ENCODE data around the gene HSPB2.
"Not testable (repeated sequence)": the region's sequence is repeated elsewhere in the genome, so short reads cannot be mapped to it uniquely, and the experiment has no call there.

HSPB2 gene, protein sequence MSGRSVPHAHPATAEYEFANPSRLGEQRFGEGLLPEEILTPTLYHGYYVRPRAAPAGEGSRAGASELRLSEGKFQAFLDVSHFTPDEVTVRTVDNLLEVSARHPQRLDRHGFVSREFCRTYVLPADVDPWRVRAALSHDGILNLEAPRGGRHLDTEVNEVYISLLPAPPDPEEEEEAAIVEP

DNA sequence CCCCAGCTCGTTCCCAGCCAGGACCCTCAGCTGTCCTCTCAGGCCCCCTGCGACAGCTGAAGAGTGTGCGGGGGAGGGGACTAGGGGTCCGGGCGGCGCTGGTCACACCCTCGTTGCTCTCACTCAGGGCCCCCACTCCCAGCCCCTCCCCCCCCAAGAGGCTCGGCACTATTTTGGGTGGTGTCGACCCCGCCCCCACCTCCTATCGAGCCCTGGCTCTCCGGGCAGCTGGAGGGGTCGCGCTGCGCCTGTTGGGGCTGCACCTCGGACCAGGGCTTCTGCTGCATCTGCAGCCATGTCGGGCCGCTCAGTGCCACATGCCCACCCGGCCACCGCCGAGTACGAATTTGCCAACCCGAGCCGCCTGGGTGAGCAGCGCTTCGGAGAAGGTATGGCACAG is at the start of gene HSPB2:
HSPB2 (plus strand) TSS at position 200 of the 400 bp plus-strand sequence; CDS start at position 296, 96 bp downstream.
- no peak for DNase-seq

DNA sequence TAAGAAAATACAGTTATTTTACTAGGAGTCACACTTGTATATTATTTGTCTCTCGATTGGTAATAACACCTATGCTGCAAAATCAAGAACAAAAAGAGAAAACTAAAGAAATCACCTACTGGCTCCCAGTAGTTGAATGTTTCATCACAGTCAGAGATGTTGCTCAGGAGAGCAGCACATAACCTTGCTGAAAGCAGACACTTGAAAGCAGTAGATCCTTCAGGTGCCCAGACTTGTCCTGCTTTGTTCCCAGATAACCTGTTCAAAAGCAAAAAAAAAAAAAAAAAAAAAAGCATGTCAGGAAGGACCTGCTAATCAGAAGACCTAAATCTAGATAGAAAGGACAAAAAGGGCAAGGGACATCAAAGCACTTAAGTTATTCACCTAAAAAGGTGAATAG is 42.4 kb upstream of the HSPB2 start:
- DNase-seq = no peak

DNA sequence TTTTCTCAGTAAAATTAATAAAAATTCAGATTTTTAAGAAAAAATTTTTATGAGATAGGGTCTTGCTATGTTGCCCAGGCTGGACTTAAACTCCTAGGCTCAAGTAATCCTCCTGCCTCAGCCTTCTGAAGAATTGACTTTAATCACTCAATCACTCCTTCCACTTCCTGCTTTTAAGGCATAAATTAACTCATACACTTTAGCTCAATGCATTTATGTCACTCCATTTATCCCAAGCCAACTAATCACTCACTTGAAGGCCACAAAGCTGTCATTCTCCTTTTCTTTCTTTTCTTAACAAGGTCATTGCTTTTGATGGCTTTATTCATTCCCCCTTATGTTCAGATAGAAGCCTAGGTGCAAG is 42.0 kb upstream of the HSPB2 start:
- DNase-seq = no peak

DNA sequence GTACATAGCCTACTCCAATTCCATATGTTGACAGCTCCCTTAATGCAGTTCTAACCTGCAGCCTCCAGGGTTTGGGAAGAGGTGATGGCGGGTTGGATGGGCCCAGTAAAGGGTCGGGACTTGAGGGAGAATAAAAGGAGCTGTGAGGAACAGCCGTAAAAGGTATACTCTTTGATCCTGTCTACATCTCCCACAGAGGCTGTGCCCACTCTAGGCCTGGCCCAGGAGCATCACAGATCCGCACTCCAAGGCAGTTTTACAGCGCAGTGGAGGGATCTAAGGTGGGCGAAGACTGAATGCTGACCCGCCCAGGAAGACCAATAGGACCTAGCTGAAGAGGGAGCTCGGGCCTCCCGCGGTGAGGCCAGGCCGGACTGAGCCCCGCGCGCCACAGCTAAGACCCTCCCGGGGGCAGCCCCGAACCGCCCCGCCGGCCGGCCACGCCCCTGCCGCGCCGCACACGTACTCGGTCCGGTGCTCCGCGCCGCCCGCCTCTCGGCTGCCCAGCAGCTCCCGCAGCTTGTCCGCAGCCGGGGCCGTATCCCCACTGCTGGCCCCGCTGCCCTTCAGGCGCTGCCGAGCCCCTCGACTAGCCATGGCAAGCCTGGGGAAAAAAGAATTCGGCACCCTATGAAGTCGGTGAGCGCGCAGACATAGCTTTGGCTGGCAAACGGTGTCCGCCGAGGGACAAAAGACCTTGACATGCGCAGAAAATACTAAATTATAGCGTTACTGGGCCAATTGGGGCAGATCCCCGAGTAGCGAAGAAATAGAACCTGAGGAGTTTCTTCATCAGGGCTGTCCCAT is 41.4 kb upstream of the HSPB2 start, which contains the start of gene ALG9:
ALG9 (minus strand) TSS at position 696 of the 807 bp plus-strand sequence; CDS start at position 597, 99 bp downstream.
- DNase-seq = peak; percentile 88

DNA sequence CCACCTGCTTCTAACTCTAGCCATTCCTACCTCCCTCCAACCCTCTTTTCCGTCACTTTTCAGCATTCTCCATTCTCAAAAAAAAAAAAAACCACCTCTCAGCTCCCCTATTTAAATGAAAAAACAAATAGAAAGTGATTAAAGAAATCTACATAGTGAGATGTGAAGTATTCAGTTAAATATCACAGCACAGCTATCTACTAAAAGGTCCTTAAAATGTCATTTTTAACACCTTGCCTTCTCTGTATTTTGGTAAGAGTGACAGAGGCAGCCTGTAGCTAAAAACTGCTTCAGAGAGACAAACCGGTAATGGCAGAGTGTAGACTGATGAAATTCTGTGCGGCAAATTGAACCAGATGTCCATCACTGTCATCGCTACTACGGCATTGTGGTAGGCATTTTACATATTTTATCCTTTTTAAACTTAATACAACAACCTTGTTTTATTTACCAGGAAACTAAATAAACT is 40.8 kb upstream of the HSPB2 start:
- peak; percentile 7 for DNase-seq

DNA sequence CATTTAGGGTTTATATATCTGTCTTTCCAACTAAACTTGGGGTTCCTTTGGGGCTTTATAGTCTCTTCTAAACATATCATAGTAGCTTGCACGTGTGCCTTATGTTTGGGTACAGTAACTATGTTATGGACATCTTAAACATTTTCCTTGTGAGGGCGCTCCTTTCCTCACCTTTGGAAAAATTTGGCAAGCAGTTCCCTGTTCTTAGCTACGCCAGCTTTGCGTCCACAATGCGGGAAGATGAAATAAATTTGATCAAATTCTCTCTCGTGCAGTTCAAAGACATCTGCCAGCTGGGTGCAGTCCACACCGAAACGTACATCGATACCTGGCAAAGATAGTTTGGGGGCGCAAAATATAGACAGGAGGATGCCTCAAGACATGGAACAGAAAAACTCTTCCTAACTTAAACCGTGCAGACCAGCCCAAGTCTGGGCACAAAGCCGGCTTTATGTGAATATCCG is 34.1 kb upstream of the HSPB2 start:
- peak; percentile 56 for DNase-seq

DNA sequence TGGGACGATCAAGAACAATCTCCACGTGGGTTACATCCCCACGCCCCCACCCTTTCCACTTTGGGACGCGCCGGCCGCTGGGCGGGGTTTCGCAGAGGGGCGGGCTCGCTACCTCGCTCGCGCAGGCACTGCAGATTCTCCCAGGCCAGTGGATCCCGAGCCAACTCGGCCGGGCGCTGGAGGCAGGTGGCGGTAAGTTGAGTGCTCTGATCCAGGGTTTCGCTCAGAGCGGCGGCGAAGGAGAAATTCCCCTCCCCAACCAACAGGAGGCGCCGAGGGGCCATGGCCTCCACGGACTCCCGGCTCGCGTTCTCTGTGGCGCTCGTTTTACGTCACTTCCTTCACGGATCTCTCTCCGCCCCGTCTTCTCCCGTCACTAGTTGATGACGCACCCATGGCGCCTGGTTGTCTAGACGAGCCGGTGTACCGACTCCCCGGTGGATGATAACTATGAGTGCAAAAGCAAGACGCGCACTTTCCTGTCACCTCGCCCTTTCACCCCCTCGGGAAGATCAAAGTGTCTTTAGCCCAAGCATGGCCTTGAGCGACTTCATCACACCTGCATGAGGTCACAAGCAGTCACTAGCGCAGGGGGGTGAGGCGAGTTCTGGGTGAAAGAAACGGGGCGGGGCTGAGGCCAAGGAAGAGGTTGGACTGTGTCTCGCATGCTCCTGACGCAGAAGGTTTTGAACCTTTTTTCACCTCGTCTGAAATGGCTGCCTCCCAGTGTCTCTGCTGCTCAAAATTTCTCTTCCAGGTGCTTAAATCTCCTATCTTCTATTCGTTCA is 33.5 kb upstream of the HSPB2 start, which contains the start of the genes CFAP68 and FDXACB1:
CFAP68 (plus strand) TSS at position 693 of the 788 bp plus-strand sequence; CDS start at position 713, 20 bp downstream.
FDXACB1 (minus strand) TSS at position 317 of the 788 bp plus-strand sequence; CDS start at position 284, 33 bp downstream.
- DNase-seq = peak; percentile 98

DNA sequence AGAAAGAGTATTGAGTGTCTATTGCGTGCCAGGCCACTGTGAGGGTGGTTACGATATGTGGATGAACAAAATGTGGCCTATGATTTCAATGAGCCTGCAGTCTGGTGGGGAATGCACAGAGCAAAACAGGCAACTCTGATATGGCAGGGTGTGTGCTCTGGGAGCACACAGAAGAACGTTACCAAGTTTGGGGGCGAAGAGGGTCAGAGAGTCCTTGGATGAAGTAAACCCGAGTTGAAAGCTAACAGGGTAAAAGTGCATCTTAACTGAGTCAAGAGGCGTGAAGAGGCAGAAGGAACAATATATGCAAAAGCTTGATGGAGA is 32.9 kb upstream of the HSPB2 start:
- DNase-seq = no peak

DNA sequence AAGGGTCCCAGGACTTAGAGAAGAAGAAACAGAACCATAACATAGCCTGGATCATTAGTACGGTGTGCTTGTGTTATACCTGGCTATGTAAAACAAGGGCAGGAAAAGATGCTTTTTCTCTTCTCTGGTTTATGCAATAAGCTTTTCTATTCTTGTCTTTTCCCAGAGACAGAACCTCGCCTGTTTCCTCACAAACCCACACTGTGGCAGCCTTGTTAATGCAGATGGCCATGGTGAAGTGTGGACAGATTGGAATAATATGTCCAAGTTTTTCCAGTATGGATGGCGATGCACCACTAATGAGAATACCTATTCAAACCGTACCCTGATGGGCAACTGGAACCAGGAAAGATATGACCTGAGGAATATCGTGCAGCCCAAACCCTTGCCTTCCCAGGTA is 30.3 kb upstream of the HSPB2 start:
- DNase-seq = no peak

DNA sequence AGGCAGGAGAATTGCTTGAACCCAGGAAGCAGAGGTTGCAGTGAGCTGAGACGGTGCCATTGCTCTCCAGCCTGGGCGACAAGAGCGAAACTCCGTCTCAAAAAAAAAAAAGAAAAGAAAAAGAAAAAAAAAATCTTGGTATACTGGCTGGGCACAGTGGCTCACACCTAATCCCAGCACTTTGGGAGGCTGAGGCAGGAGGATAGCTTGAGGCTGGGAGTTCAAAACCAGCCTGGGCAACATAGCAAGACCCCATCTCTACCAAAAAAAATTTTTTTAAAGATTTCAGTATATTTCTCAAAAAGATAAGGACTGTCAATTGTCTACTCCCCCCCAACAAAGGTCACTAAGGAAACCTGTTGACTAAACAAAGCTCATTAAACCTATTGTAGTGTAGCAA is 27.5 kb upstream of the HSPB2 start:
- not testable (repeated sequence) for DNase-seq

DNA sequence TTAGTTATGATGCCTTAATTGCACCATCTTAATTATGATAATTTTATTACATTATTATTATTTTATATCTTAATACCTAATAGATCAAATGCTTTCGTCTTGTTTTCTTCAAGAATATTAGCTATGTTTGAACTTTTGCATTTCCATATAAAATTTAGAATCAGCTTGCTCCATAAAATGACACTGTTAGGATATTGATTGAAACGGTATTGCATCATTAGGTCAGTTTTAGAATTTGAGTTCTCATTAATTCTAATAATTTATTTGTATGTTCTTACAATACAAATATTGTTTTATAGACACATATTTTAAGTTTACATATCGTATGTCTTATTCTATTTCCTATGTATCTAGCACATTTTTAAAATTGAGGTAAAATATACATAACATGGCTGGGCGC is 26.5 kb upstream of the HSPB2 start:
- DNase-seq = no peak

DNA sequence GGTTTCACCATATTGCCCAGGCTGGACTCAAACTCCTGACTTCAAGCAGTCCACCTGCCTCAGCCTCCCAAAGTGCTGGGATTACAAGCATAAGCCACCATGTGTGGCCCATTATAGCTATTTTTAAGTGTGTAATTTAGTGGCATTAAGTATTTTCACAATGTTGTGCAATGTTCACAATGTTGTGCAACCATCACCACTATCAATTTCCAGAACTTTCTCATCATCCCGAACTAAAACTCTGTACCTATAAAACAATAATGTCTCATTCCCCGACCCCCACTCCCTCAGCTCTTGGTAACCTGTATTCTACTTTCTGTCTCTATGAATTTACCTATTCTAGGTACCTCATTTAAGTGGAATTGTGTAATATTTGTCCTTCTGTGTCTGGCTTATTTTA is 25.7 kb upstream of the HSPB2 start:
- DNase-seq = no peak

DNA sequence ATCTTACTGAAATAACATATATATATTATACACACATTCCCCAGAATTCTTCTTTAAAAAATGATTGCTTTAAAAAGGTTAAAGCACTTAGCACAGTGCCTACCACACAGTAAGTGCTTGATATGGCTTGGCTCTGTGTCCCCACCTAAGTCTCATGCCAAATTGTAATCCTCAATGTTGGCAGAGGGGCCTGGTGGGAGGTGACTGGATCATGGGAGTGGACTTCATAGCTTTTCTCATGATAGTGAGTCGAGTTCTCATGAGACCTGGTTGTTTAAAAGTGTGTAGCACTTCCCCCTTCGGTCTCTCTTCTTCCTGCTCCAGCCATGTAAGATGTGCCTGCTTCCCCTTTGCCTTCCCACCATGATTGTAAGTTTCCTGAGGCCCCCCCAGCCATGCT is 7.1 kb upstream of the HSPB2 start:
- DNase-seq = peak; percentile 70

DNA sequence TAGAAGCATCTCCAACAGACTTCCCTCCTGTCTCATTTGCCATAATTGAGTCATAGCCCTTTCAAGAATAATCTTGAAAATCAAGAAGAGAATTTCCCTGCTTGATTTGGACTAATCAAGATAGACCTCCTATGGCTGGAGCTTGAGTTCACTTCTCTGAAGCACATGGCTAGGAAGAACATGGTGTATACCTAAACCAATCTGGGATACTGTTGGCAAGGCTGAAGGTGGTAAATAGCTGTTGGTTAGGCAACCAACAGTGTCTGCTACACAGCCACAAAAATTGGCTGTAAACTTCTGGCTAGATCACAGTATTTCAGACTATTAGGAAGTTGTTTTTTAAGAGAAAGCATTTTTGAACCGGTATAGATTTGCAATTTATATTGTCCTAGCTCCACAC is 5.9 kb upstream of the HSPB2 start:
- no peak for DNase-seq

DNA sequence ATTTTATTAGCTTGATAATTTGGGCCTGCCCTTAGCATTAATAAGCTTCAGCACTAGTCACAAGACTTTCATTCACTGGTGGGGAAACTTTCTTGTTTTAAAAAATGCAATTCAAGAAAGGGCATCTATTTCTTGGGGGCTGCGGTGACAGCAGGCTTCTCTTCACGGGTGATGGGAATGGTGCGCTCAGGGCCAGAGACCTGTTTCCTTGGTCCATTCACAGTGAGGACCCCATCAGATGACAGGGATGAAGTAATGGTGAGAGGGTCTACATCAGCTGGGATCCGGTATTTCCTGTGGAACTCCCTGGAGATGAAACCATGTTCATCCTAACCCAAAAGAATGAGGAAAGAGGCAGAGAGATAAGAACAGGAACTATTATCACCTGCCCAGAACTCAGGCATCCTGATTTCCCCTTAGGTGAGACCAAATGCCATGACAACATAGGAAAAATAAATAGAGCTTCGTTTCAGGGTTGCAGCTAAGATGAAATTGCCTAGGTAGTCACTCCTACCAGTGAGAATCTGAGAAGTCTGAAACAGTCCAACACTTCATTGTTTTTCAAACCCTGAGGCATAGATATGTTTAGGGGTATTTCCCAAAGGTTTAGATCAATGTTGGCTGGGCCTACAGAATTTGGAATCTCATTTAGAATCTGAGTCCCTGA is 3.8 kb upstream of the HSPB2 start:
- DNase-seq = no peak

DNA sequence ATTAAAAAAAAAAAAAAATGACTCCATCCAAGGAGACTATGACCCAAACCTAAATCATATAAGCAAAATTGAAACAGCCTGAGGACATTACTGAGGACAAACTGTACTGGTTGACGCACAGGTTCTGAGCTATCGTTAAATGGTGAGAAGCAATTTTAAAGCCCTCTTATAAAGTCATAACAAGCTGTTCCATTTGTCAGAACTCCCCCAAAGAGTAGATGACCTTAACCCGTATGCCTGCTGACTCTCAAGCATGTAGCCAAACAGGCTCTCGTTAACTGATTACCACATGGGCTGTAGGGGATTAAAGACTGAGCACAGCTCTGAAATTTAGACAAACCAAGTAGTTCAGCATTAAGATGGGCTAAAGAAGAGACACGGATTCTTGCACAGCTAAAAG is 3.2 kb upstream of the HSPB2 start:
- no peak for DNase-seq

DNA sequence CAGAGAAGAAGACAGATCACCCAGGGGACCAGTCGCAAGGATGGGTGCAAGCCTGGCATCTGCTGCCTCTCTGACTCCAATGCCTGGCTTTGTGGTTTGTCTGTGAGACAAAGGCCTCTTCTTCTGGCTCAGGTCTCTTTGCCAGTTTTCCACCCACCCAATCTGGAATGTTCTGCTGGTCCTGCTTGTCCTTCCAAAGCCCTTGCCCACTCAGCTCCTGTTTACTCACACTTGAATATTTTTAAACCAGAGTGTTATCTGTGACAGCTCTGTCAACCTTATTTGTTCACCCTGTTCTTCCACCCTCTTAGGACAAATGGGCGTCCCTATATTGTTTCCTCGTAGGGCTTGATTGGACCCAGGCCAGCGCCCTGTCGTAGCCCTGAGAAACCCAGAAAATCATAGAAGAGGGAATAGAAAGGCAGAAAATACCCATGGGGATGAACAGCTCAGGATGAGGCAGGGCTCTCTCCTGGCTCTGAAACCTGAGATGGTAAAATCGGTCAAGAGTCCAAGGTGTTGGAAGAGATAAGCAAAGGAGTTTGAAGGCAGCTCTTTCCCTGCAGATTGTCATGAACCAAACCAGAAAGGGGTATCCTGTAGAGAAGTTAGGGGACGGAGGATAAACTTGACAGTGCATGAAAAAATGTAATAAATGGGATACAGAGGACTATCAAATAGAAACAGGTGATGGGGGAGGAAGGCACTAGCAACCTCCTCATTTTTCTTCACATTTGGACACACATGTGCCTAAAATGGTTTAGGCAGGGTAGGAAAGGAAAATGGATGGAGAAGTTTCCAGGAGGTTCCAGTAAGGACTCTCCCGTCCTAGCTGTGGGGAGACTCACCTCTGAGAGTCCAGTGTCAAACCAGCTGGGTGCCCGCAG is 1.6 kb upstream of the HSPB2 start:
- no peak for DNase-seq

DNA sequence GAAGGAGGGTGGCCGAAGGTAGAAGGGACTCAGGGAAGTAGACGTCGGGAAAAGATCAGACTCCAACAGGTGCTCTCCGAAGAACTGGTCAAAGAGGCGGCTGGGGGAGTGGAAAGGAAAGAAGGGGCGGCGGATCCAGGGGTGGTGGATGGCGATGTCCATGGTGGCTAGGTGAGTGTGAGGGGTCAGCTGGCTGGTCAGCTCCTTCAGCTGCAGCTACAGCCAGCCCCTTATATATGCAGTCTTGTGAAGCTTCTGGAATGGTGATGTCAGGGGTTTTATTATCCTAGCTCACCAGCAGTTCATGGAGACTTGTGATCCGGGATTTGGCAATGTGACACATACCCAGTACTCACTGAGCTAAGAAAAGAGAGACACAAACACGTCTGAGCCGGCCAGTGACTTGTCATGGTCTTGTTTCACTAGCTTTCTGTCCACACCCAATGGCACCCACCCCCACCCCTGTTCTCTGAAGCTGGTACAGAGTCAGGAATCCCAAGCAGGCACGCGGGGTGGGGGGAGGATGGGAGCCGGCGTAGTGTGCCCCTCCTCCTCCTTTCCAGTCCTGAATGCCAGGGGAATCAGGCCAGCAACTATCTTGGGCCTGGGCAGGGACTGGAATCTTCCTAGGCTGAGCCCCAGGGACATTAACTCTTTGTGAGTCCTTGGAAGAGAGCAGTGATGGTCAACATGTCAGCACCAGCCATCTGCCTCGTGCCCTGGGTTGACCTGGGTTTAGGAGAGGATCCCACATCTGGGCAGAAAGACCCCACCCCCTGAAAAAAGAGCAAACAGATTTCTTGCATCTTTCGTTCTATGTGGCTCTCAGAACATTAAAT is 752 bp upstream of the HSPB2 start, which contains the start of gene CRYAB:
CRYAB (minus strand) TSS at position 208 of the 839 bp plus-strand sequence; CDS start at position 162, 46 bp downstream.
- peak; percentile 96 for DNase-seq

DNA sequence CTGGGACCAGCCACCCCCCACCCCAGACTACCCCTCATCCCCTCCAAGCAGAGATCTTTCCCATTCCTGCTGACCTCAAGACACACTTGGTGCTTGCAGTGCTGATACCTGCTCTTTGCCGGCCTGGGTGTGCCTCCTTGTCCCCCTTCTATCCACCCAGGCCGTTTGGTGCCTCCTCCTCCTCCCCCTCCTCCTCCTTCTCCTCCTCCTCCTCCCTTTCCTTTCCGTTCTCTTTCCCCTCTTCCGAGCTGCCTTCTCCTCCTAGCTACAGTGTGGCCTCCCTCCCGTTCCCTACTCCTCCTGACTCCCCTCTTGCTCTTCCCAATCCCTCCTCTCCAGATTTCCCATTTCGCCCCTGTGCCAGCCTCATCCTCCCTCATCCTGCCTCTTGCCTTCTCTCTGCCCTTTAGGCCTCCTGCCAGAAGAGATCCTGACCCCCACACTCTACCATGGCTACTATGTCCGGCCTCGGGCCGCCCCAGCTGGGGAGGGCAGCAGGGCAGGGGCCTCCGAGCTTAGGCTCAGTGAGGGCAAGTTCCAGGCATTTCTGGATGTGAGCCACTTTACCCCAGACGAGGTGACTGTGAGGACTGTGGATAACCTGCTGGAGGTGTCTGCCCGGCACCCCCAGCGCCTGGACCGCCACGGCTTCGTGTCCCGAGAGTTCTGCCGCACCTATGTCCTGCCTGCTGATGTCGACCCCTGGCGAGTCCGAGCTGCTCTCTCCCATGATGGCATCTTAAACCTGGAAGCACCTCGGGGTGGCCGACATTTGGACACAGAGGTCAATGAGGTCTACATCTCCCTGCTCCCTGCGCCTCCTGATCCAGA is 712 bp downstream of the HSPB2 start:
- peak; percentile 47 for DNase-seq

DNA sequence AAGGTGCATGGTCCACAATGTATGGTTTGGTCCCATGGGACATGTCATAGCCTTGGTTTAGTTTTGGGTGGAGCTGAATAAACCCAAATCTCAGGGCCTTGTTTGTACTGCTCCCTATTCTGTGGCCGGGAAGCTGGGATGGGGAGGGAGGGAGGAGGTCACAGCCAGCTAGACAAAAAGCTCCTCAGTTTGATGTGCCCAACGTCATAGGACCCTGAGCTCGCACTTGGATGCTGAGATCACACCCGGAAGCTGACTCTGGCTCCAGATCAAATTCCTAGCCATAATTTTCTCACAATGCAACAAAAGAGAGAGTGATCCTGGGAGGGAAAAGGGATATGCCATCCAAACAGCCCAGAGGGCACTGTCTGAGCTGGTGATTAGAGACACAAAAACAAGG is 1.5 kb downstream of the HSPB2 start:
- DNase-seq = peak; percentile 87
